Omental fat pad (tissue), 4 donors: ENCODE results near the gene GIMAP7. TPM values are rescaled to one million over a fixed set of nuclear protein-coding genes. Genes with fewer than 3 reads are reported as not detected.

Source experiments
- ATAC-seq: fragments of 150-250 bp; one replicate; pipeline ENCODE4 v1.9.1; 2016; ENCODE audit warnings: mild to moderate bottlenecking, moderate library complexity; ENCODE audit not compliant: low FRiP score
- DNase-seq: peaks from one replicate; pipeline ENCODE4 v3.0.0-alpha.2; 2019; ENCODE audit warnings: low spot score
- total RNA-seq, 4 donors: library from RNA; depleted of rRNA; stranded (reverse); fragments of >200 nt; gene quantifications; one replicate each; pipeline ENCODE4 v1.1.0, GENCODE V29; 2016
- TF ChIP-seq, protein P1 (sequence below), 3 donors: fragments of 450-650 bp; IDR thresholded peaks; one replicate each; pipeline ENCODE4 v1.5.1; 2016 to 2017; ENCODE audit warnings: antibody characterized with exemption in 3 of 3, mild to moderate bottlenecking in 3 of 3, moderate library complexity in 2 of 3

Gene GIMAP7
- total RNA-seq, 4 donors from 2014 or later = 5.8 to 102 (median 27.2) TPM

DNA sequence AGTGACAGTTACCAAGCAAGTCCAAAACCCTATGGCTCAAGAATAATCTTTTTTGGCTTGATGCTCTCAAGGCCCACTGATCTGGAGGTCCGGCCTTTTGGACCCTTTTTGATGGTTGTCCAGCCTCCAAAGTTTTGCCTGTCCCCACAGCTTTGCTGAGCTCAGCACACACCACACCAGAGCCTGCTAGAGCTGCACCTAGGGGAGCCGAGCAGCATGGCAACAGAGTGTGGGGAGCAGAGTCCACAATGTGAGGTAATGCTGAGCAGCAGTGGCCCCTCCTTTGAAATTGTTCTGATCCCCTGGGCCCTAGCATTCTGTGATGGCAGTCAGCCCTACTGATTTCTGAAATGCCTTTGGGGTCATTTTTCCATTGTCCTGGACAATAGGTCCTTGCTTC, 9.3 kb downstream of the GIMAP7 start:
- no peak for ATAC-seq
- TF ChIP-seq, protein P1, sequence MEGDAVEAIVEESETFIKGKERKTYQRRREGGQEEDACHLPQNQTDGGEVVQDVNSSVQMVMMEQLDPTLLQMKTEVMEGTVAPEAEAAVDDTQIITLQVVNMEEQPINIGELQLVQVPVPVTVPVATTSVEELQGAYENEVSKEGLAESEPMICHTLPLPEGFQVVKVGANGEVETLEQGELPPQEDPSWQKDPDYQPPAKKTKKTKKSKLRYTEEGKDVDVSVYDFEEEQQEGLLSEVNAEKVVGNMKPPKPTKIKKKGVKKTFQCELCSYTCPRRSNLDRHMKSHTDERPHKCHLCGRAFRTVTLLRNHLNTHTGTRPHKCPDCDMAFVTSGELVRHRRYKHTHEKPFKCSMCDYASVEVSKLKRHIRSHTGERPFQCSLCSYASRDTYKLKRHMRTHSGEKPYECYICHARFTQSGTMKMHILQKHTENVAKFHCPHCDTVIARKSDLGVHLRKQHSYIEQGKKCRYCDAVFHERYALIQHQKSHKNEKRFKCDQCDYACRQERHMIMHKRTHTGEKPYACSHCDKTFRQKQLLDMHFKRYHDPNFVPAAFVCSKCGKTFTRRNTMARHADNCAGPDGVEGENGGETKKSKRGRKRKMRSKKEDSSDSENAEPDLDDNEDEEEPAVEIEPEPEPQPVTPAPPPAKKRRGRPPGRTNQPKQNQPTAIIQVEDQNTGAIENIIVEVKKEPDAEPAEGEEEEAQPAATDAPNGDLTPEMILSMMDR (IDR thresholded peaks at IDR 0.05) = no peak
- DNase-seq = no peak

DNA sequence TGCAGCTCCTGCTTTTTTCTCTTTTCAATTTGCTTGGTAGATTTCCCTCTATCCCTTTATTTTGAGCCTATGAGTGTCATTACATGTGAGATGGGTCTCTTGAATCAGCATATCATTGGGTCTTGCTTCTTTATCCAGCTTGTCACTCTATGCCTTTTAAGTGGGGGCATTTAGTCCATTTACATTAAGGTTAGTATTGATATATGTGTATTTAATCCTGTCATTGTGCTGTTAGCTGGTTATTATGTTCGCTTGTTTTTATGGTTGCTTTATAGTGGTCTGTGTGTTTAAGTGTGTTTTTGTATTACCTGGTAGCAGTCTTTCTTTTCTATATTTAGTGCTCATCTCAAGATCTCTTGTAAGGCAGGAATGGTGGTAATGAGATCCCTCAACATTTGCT, 17.0 kb downstream of the GIMAP7 start:
- ATAC-seq = no peak
- TF ChIP-seq, protein P1 (IDR thresholded peaks at IDR 0.05) = no peak
- DNase-seq = no peak

DNA sequence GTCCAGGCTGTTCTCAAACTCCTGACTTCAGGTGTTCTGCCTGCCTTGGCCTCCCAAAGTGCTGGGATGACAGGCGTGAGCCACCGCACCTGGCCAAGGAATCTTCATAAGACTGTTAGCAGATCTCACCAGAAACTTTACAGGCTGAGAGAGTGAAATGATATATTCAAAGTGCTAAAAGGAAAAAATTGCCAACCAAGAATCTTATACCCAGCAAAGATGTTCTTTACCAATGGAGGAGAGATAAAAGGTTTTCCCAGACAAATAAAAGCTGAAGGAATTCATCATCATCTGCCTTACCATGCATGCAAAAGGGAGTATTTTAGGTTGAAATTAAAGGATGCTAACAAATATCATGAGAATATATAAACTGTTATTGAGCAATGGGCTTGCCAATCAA, 23.6 kb downstream of the GIMAP7 start:
- no peak for ATAC-seq
- TF ChIP-seq, protein P1 (IDR thresholded peaks at IDR 0.05) = no peak
- DNase-seq = no peak

DNA sequence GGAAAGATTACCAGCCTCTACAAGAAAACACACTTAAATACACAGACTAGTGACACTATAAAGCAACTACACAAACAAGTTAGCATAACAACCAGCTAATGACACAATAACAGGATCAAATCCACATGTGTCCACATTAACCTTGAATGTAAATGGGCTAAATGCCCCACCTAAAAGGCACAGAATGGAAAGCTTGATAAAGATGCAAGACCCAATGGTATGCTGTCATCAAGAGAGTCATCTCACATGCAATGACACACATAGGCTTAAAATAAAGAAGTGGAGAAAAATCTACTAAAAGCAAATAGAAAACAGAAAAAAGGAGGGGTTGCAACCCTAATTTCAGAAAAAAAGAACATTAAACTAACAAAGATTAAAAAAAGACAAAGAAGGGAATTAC, 38.5 kb downstream of the GIMAP7 start:
- TF ChIP-seq, protein P1 (IDR thresholded peaks at IDR 0.05) = no peak
- no peak for ATAC-seq

DNA sequence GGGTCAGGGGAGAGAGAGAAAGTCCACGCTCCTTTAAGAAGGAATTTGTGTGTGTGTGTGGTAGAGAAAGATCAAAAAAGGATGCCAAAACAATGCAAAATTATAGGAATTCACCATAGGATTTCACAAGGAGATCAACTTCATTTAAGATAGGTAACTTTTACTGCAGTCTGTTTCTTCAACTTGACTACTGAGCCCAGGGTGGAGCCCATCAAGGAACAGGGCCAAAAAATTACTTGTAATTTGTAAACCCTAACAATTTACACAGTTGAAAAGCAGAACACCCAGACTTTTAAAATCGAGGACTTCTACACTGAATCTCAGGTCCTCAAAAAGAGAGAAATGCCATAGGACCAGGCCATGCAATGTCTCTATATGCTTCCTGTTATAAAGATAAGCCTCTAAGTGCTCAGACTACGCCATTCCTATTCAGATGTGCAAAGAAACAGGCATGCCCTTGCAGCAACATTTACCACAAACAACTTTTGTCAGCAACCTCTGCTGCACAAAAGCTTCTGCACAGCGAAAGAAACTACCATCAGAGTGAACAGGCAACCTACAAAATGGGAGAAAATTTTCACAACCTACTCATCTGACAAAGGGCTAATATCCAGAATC, 42.0 kb downstream of the GIMAP7 start:
- TF ChIP-seq, protein P1 (IDR thresholded peaks at IDR 0.05) = no peak
- DNase-seq = no peak
- no peak for ATAC-seq

More for the DNA sequence above, 38.5 kb downstream of the GIMAP7 start:
- no peak for DNase-seq

DNA sequence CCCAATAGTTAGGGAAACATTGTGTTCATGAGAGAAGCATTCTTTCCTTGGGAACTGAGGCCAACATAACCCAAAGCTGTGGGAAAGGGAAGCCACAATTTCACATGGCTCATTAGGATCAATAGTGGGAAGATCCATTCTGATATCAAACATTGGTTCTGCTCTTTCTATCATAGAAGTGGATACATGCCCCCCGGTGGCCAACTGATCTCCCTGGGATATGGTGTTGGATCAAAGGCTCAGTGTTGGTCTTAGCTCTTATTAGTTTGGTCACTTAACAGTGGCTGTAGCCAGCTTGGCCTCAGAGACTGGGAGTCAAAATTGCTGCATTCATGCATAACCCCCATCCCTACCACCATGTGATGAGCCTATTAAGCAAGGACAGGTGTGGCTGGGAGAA, 45.8 kb downstream of the GIMAP7 start:
- no peak for ATAC-seq
- TF ChIP-seq, protein P1 (IDR thresholded peaks at IDR 0.05) = no peak
- no peak for DNase-seq

DNA sequence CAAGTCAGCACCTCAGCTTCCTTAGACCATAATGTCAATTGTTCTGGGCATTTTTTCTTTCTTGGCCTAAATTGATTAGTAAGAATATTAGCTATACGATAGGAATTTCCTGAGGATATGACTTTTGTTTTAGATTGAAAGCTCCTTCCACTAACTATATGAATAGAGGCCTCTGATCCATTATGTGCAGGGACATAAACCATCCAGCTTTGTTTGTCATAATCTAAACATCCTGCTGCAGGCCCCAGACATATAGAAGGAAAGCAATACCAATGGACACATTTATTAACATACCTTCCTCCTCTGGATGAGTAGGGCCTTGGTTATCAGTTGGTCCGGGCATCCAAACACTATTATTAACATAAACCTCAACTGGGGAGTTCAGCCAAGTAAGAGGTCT, 48.2 kb downstream of the GIMAP7 start:
- TF ChIP-seq, protein P1 (IDR thresholded peaks at IDR 0.05) = no peak
- DNase-seq = no peak
- ATAC-seq = no peak
